Myocyte (in vitro differentiated cells): ENCODE measurements around the gene SORL1. TPM values are rescaled to one million over a fixed set of nuclear protein-coding genes. Genes with fewer than 3 reads are reported as not detected.

ENCODE experiments used
- DNase-seq: peaks from one replicate; pipeline ENCODE4 v3.0.0-alpha.2; 2012; ENCODE audit warnings: low read depth
- total RNA-seq: library from RNA; depleted of rRNA; stranded (reverse); fragments of >200 nt; gene quantifications from 2 replicates; pipeline ENCODE4 v1.2.3, GENCODE V29; 2014

Gene SORL1
- total RNA-seq, 1 donor from 2014 or later = 0.29 TPM

GRCh38 chr11:121534131-121535093 lies 82.3 kb downstream of the SORL1 start:
- peak; percentile 41 for DNase-seq

DNA sequence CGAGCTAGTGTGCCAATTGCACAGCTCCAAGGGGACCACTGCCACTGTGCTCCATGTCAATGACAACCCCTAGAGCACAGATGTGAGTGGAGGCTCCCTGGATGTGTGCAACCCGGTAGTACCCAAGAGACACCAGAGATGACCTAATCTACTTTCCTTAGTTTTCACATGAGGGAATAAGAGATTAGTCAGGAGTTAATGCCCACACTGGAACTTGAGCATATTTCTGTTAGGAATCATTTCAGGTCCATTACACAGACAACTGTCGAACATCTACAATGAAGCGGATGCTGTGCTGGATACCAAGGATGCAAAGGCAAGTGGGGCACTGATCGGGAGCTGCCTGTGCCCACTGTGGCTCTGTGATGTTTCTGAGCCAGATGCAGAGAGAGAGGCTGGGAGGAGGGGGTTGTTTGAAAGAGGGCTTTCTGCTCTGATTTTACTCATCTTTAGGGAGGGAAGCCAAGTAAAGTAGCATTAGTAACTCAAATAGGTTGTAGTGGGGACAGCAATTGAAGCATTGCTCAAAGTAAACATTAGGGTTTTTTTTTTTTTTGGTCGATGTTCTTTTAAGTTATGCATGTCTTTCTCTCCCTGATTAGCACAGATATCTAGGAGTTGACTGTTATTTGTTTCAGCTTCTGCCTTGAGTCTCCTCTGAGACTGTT lies 83.1 kb downstream of the SORL1 start:
- no peak for DNase-seq

DNA sequence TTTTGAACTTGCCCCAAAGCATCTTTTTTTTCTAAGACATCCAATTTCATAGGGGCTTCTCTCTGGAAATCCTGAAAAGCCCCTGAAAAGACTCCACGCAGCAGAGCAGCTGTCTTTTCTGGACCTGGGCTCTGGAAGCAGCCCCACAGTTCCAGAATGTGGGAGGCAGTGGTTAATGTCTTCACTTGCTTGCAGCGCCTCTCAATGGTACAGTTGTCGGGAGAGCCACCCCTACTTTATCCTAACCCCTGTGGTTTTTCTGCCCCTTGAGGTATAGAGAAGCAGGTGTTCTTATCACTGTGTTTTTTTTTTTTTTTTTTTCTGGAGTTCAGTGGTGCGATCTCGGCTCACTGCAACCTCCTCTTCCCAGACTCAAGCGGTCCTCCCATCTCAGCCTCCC lies 84.0 kb downstream of the SORL1 start:
- no peak for DNase-seq

GRCh38 chr11:121538054-121538453 lies 85.9 kb downstream of the SORL1 start:
- no peak for DNase-seq

- DNase-seq = no peak
Measured at GRCh38 chr11:121539000-121539399, 86.9 kb downstream of the SORL1 start.

GRCh38 chr11:121540627-121541026 lies 88.5 kb downstream of the SORL1 start:
- no peak for DNase-seq

- DNase-seq = no peak
Measured at GRCh38 chr11:121543836-121544380, 91.8 kb downstream of the SORL1 start.

- DNase-seq = no peak
Measured at GRCh38 chr11:121544956-121545355, 92.8 kb downstream of the SORL1 start.

GRCh38 chr11:121547574-121547973 lies 95.5 kb downstream of the SORL1 start:
- no peak for DNase-seq

DNA sequence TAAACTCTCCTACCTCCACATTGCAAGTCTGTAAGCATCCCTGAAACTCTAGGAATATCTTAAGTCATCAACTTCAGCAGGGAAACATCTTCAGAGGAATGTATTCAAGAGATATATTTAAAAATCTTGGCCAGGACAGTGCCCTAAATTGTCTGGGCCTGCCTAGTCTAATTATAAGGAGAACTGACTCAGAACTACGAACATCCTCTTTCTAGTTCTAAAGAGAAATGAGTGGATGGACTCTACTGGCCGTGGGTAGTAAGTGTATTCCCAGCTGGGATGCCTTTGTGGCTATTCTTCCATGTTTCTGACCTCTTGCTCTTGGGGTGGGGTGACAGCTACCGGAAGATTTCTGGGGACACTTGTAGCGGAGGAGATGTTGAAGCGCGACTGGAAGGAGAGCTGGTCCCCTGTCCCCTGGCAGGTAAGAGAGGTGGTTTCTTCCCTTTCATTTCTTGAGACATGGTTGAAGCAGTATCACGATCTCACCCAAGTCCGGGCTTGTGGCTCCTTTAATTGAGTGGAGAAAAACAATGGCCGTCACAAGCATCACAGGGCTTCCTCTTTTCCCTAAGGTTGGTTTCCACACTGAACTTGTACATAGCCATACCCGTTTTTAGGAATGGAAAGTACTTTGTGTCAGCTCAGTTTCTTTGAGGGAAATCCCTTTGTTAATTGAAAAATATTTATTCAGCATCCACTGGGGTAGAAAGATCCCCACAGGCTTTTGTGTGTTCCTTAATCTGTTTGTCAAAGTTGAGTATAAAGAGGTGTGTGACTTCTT lies 98.3 kb downstream of the SORL1 start:
- DNase-seq = no peak

- DNase-seq = no peak
Measured at GRCh38 chr11:121551463-121551862, 99.3 kb downstream of the SORL1 start.

GRCh38 chr11:121552154-121552553 lies 100.0 kb downstream of the SORL1 start:
- no peak for DNase-seq

DNA sequence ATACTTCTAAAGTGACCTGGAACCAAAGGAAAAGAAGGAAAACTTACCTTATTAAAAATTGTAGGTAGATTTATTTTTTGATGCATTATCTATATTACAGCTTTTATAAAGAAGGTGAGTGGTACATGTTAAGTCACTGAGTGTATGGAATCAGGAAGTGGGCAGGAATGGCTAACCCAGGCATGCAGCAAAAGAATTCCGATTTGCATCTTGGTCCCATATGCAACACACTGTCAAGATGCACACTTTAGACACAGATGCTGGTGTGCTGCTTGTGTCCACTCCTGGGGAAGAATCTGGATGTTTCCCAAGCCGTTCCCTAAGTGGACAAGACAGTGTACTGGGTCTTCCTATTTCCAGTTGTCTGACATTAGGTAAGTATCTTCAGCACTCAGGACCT lies 100.5 kb downstream of the SORL1 start:
- DNase-seq = no peak

DNA sequence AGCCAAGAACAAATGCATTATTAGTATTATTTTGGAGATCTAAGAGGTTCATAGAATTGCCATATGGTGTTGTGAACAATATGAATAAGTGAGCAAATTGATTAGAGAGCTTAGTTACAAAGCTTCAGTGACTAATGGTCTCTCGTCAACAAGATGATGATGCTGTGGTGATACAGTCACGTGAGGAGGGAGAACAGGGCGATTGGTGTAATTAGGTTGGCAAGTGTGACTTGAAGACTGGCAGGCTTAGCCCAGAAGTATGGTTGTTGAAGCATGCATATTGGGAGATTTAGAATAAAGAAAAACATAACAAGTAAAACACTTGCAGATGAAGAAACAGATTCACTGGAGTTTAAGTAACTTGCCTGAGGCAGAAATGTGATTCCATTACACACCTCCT lies 101.3 kb downstream of the SORL1 start:
- no peak for DNase-seq

GRCh38 chr11:121553806-121554205 lies 101.7 kb downstream of the SORL1 start:
- no peak for DNase-seq

GRCh38 chr11:121554552-121554951 lies 102.4 kb downstream of the SORL1 start:
- no peak for DNase-seq

- no peak for DNase-seq
Measured at GRCh38 chr11:121555121-121555520, 103.0 kb downstream of the SORL1 start.

DNA sequence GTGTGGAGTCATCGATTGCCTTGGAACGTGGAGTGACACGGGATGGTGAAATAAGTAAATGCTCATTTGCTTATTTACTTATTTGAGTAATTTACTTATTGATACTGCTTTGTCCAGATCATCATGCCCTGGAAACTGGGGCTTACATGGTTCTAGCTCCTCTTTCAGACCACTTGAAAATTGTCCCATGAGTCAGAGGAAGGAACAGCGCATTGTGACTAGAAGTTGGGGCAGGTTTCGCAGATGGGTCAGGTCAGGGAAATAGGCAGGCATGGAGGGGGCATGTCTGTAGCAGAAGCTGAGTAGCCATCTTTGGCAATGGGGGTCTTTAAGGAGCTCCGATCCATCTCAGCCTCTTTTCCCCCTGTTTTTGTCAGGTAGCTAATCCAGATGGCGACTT lies 104.8 kb downstream of the SORL1 start:
- DNase-seq = no peak

DNA sequence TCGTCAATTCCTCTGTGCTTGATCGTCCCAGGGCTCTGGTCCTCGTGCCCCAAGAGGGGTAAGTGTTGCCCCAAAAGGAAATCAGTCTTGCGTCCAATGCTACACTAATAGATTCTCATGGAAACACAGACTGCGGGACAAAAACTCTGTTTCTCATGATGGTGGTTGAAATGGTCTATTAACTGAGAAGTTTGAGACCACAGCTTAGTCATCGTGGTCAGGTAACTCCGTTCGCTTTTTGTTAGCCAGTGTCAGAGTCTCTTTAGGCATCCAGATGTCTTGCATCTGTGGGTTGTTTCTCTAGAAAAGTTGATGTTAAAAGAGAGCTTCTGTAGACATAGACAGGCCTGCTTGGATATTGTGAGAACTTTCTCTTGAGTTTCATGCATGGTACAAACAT lies 105.2 kb downstream of the SORL1 start:
- DNase-seq = no peak

GRCh38 chr11:121559606-121560200 lies 107.6 kb downstream of the SORL1 start:
- DNase-seq = no peak

DNA sequence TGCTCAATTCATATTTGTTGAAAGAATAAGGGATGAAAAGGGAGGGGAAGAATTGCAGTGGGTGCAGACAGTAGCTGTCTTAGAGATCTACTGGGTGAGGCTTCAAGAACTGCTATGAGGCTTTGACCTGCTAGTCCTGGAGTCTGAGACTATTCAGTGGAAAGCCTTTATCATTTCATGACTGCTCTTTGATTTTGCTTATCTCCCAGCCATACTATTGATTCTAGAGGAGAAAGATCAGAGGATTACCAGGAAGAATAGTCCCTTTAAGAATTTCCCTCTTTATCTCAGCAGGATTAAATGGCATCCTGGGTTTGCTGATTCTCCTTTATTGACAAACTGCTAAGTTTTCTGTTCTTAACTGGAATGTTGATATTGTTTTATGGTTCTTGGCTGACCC lies 108.1 kb downstream of the SORL1 start:
- no peak for DNase-seq
